CD4-positive, alpha-beta T cell (primary cell): ENCODE measurements around the gene RCOR3. TPM values are rescaled to one million over a fixed set of nuclear protein-coding genes. Genes with fewer than 3 reads are reported as not detected.

Source experiments
- ATAC-seq: fragments of 200-7000 bp; cut with Tn5 transposase; one replicate; pipeline ENCODE4 v1.10.0; 2022; ENCODE audit warnings: mild to moderate bottlenecking; ENCODE audit not compliant: poor library complexity
- CTCF ChIA-PET: fragments of 350-600 bp; sonication (Branson Sonifier 250); formaldehyde crosslinking; loops from one replicate; lab custom pipeline; 2021; ENCODE audit warnings: antibody characterized with exemption, inconsistent platforms; lab: Charles Lee
- POLR2A ChIA-PET: fragments of 350-600 bp; sonication (Branson Sonifier 250); formaldehyde crosslinking; loops from one replicate; lab custom pipeline; 2021; ENCODE audit warnings: antibody characterized with exemption, inconsistent platforms; lab: Charles Lee
- DNase-seq, 14 experiments: peaks; one replicate each; pipeline ENCODE4 v3.0.0-alpha.2; 2013 to 2020; ENCODE audit warnings: mixed read lengths in 2 of 14
- H3K27ac ChIP-seq, 2 donors: one replicate each; pipeline versions ENCODE4 v1.5.1 to v1.7.0; 2013; ENCODE audit warnings: low read length in 2 of 2, low read depth in 1 of 2, mild to moderate bottlenecking in 1 of 2
- H3K27me3 ChIP-seq, 2 experiments: 1 replicate in 1 of 2; 2 replicates in 1 of 2; pipeline versions ENCODE4 v1.6.1 to v1.7.0; 2013; ENCODE audit warnings: low read length in 2 of 2, control low read depth in 1 of 2, mild to moderate bottlenecking in 1 of 2, moderate library complexity in 1 of 2; ENCODE audit not compliant: insufficient read depth in 2 of 2, control insufficient read depth in 1 of 2
- H3K36me3 ChIP-seq: one replicate; pipeline ENCODE4 v1.6.1; 2013; ENCODE audit warnings: low read length, control low read depth; ENCODE audit not compliant: insufficient read depth
- H3K4me1 ChIP-seq: one replicate; pipeline ENCODE4 v1.6.1; 2013; ENCODE audit warnings: low read length, control low read depth; ENCODE audit not compliant: insufficient read depth
- H3K4me3 ChIP-seq: one replicate; pipeline ENCODE4 v1.5.1; 2013; ENCODE audit warnings: mild to moderate bottlenecking, low read length, moderate library complexity
- H3K9me3 ChIP-seq, 2 experiments: 1 replicate in 1 of 2; 2 replicates in 1 of 2; pipeline versions ENCODE4 v1.6.1 to v1.7.0; 2013; ENCODE audit warnings: low read length in 2 of 2, mild to moderate bottlenecking in 2 of 2, control low read depth in 1 of 2, moderate library complexity in 1 of 2; ENCODE audit not compliant: control insufficient read depth in 1 of 2, insufficient read depth in 1 of 2
- H3K27ac Mint-ChIP-seq: one replicate; pipeline ENCODE4 v1.8.0; 2020; ENCODE audit warnings: mixed read lengths
- H3K27me3 Mint-ChIP-seq: one replicate; pipeline ENCODE4 v1.8.0; 2021; ENCODE audit warnings: mixed read lengths
- H3K36me3 Mint-ChIP-seq: one replicate; pipeline ENCODE4 v1.8.0; 2021; ENCODE audit warnings: low read depth, mixed read lengths
- H3K4me1 Mint-ChIP-seq: one replicate; pipeline ENCODE4 v1.8.0; 2021; ENCODE audit warnings: low read depth, mixed read lengths
- H3K4me3 Mint-ChIP-seq: one replicate; pipeline ENCODE4 v1.8.0; 2020; ENCODE audit warnings: mild to moderate bottlenecking, mixed read lengths
- H3K9me3 Mint-ChIP-seq: one replicate; pipeline ENCODE4 v1.8.0; 2020; ENCODE audit warnings: mixed read lengths
- CTCF ChIP-seq: fragments of 200-600 bp; IDR thresholded peaks from one replicate; pipeline ENCODE4 v1.8.0; 2022; ENCODE audit warnings: antibody characterized with exemption, mild to moderate bottlenecking
- intact Hi-C, 2 experiments: fragments of 100-400 bp; cut with DNase I in 1 of 2; cut with micrococcal nuclease in 1 of 2; formaldehyde crosslinking; loops; one replicate each; pipeline versions ENCODE4 v1.15.1 to v1.9.0; 2023 to 2025; cut with DNase I, micrococcal nuclease
- total RNA-seq, 174 experiments: library from RNA in 2 of 174; stranded (reverse) in 2 of 174; gene quantifications; one replicate each; pipeline ENCODE4 v1.2.3 and lab custom pipeline; 2021 to 2026

The RCOR3 gene
- total RNA-seq, 2 experiments from 2014 or later = 55.7 to 60.5 TPM

GRCh38 chr1:211309617-211310016 lies 50.5 kb downstream of the RCOR3 start:
- ChIA-PET CTCF (no interaction called here), POLR2A (no interaction called here)
- Histone ChIP-seq H3K4me1 (no peaks in the 10 kb centered on the region), H3K9me3 (no peaks in the 10 kb centered on the region), H3K27ac (no peak overlapping the region), H3K27me3 (no peaks in the 10 kb centered on the region), H3K36me3 (peaks cover 36% of the 10 kb centered on the region), H3K4me3 (no peak overlapping the region)
- H3K4me1 Mint-ChIP-seq = peaks cover 18% of the 10 kb centered on the region
- H3K9me3 Mint-ChIP-seq = no peaks in the 10 kb centered on the region
- DNase-seq = no peak
- ATAC-seq = no peak
- no peak overlapping the region for H3K4me3 Mint-ChIP-seq
- no peaks in the 10 kb centered on the region for H3K27me3 Mint-ChIP-seq
- intact Hi-C loops = no loop called here
- H3K36me3 Mint-ChIP-seq = peaks cover 69% of the 10 kb centered on the region
- TF ChIP-seq CTCF = no peak
- peak overlapping the region; percentile 24 for H3K27ac Mint-ChIP-seq

- Histone ChIP-seq H3K27me3 (no peaks in the 10 kb centered on the region), H3K4me3 (no peak overlapping the region), H3K36me3 (peaks cover 42% of the 10 kb centered on the region), H3K9me3 (no peaks in the 10 kb centered on the region), H3K4me1 (no peaks in the 10 kb centered on the region), H3K27ac (no peak overlapping the region)
- H3K36me3 Mint-ChIP-seq = peaks cover 53% of the 10 kb centered on the region
- no peak overlapping the region for H3K4me3 Mint-ChIP-seq
- ATAC-seq (no peak), DNase-seq (no peak)
- CTCF ChIA-PET = interaction anchor here (2.1 kb wide), 1 partner anchor 10 kb away, joined by 7 read pairs; no protein-coding TSS in a partner anchor
- peaks cover under 1% of the 10 kb centered on the region for H3K4me1 Mint-ChIP-seq
- intact Hi-C loops = no loop called here
- H3K27me3 Mint-ChIP-seq = no peaks in the 10 kb centered on the region
- H3K27ac Mint-ChIP-seq = no peak overlapping the region
- H3K9me3 Mint-ChIP-seq = no peaks in the 10 kb centered on the region
- no peak for TF ChIP-seq CTCF
- POLR2A ChIA-PET = no interaction called here
Measured at GRCh38 chr1:211313392-211313791, 54.2 kb downstream of the RCOR3 start.

DNA sequence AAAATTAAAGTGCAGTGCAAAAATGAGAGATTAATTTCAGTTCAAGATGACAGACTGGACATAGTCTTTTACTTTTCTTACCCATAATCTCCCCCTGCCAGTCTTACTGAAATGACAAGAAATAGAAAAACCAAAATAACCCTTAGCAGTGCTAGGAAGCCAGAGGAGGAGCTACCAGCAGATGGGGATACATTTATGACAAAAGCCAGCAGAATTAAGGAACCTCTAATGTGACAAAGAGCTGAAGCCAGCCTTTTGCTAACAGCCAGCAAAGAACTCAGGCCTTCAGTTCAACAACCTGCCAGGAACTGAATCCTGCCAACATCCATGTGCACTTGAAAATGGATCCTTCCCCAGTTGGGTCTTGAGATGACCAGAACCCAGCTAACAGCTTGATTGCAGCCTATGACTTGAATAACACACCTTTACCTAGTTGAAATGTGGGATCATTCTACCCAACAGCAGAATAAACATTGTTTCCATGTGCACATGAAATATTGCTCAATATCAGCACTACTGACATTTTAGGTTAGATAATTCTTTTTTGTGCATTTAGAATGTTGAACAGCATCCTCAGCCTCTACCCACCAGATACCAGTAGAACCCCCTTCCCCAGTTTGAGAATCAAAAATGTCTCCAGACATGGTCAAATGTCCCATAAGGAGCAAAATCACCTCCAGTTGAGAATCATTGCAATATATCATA lies 59.6 kb downstream of the RCOR3 start:
- POLR2A ChIA-PET = interaction anchor here (0.7 to 1.1 kb wide), 2 partner anchors 9 to 10 kb away, joined by 3 read pairs; no protein-coding TSS in a partner anchor

More for the DNA sequence above, 59.6 kb downstream of the RCOR3 start:
- CTCF ChIA-PET = interaction anchor here (0.6 to 1.5 kb wide), 2 partner anchors 10 to 40 kb away, joined by 3 to 4 read pairs; no protein-coding TSS in a partner anchor
- DNase-seq (no peak), ATAC-seq (no peak)
- no peak overlapping the region for H3K27ac ChIP-seq
- no peaks in the 10 kb centered on the region for H3K9me3 ChIP-seq
- no peak overlapping the region for H3K27ac Mint-ChIP-seq
- no peak for TF ChIP-seq CTCF
- peaks cover 4% of the 10 kb centered on the region for H3K4me1 ChIP-seq
- H3K4me3 Mint-ChIP-seq = no peak overlapping the region
- no peaks in the 10 kb centered on the region for H3K27me3 Mint-ChIP-seq
- no peaks in the 10 kb centered on the region for H3K9me3 Mint-ChIP-seq
- H3K4me1 Mint-ChIP-seq = peaks cover 11% of the 10 kb centered on the region
- no peaks in the 10 kb centered on the region for H3K27me3 ChIP-seq
- peaks cover 15% of the 10 kb centered on the region for H3K36me3 Mint-ChIP-seq
- H3K4me3 ChIP-seq = no peak overlapping the region
- peaks cover 21% of the 10 kb centered on the region for H3K36me3 ChIP-seq
- intact Hi-C loops = no loop called here
